Pancreas (tissue), 10 donors: Measurements from ENCODE around the gene CHAC1. TPM values are rescaled to one million over a fixed set of nuclear protein-coding genes. Genes with fewer than 3 reads are reported as not detected.
A peak's percentile ranks its signal among the peaks of the same experiment; 100 is the strongest.

ENCODE experiments used
- ATAC-seq, 4 donors: fragments of 200-7000 bp; cut with Tn5 transposase; one replicate each; pipeline versions ENCODE4 v1.8.0 to v1.9.1; 2020; ENCODE audit warnings: mild to moderate bottlenecking in 4 of 4, moderate library complexity in 4 of 4
- DNase-seq, 6 donors: peaks; one replicate each; pipeline ENCODE4 v3.0.0-alpha.2; 2020
- FAIRE-seq: peaks from 2 replicates; lab custom pipeline; 2012; peaks lifted over from hg19 to GRCh38; lab: Jason Lieb, UNC
- H3K27ac ChIP-seq, 4 donors: fragments of 200-600 bp; sonication (generic); 1 replicate in 3 of 4; 2 replicates in 1 of 4; pipeline versions ENCODE4 v1.5.0 to v1.8.0; 2020
- H3K27me3 ChIP-seq, 4 donors: fragments of 200-600 bp; one replicate each; pipeline ENCODE4 v1.8.0; 2021
- H3K36me3 ChIP-seq, 3 donors: fragments of 200-600 bp; sonication (generic) in 1 of 3; one replicate each; pipeline versions ENCODE4 v1.5.0 to v1.8.0; 2020 to 2021
- H3K4me1 ChIP-seq, 3 donors: fragments of 200-600 bp; one replicate each; pipeline ENCODE4 v1.8.0; 2021
- H3K4me3 ChIP-seq, 4 donors: fragments of 200-600 bp; sonication (generic) in 2 of 4; one replicate each; pipeline versions ENCODE4 v1.5.0 to v1.8.0; 2020 to 2021
- H3K9me3 ChIP-seq, 4 donors: fragments of 200-600 bp; one replicate each; pipeline ENCODE4 v1.8.0; 2021
- CTCF ChIP-seq, 4 donors: fragments of 200-600 bp; sonication (generic) in 3 of 4; IDR thresholded peaks; one replicate each; pipeline versions ENCODE4 v1.5.0 to v1.8.0; 2021; ENCODE audit warnings: antibody characterized with exemption in 4 of 4
- WGBS, 2 donors: extraction: QIAGEN DNeasy Blood & Tissue Kit; methylation state at CpG; one replicate each; pipeline ENCODE4 v1.1.7; 2013; 5-methylcytosine and 5-hydroxymethylcytosine counted together
- intact Hi-C, 3 donors: fragments of 100-400 bp; cut with DNase I; formaldehyde crosslinking; loops; one replicate each; pipeline versions ENCODE4 v1.11.1 to v1.14.2; 2022
- polyA plus RNA-seq, 2 donors: library from polyadenylated mRNA; stranded (reverse); fragments of 200-250 nt; gene quantifications; one replicate each; pipeline ENCODE4 v1.2.3, GENCODE V29; 2013
- total RNA-seq, 6 donors: library from RNA; stranded (reverse); fragmentation: NEBNext Ultra II Directional in 4 of 6; extraction: Animal tissue kit (Norgen Biotek cat#: 25700) in 4 of 6; gene quantifications; one replicate each; pipeline versions ENCODE4 v1.2.1 to v1.2.4, GENCODE V29; 2021 to 2023
- donor health status: healthy with polysubstance abuse.
- donor health status: DM: no; HTN: no; CAD: no; lungs with moderate emphysema.
- donor health status: DM: no; HTN: no; CAD: no.
- donor health status: control.
- donor health status: control.
- donor health status: Bipolar disorder and iron deficiency.
- donor health status: DM: yes; HTN: yes; CAD: no.
- donor health status: DM: no; HTN: no; CAD: no.
- donor health status: DM: no; HTN: no; CAD: no.
- donor health status: DM: yes; HTN: yes; CAD: no.

Gene CHAC1
- total and polyA plus RNA-seq, 8 donors = 0.40 to 90.5 (median 2.3) TPM

- no peak for TF ChIP-seq CTCF (IDR thresholded peaks at IDR 0.05)
- WGBS, 2 donors = 66 to 72% methylated on average over 12 of the region's 12 CpGs
- peaks cover 0 to 14% (median 0%) of the 10 kb centered on the region in 3 donors for H3K4me1 ChIP-seq
- no peak for DNase-seq
- H3K9me3 ChIP-seq = no peaks in the 10 kb centered on the region
- H3K27ac ChIP-seq = no peak overlapping the region
- intact Hi-C loops = no loop called here
- H3K27me3 ChIP-seq = no peaks in the 10 kb centered on the region
- no peak for FAIRE-seq
- no peak overlapping the region for H3K4me3 ChIP-seq
- ATAC-seq = no peak
- no peaks in the 10 kb centered on the region for H3K36me3 ChIP-seq
These were observed 10.4 kb upstream of the CHAC1 start for GRCh38 chr15:40942878-40943277.

- Histone ChIP-seq H3K36me3 (no peaks in the 10 kb centered on the region), H3K9me3 (no peaks in the 10 kb centered on the region), H3K27ac (no peak overlapping the region), H3K4me1 (peaks cover 0 to 14% (median 0%) of the 10 kb centered on the region in 3 donors), H3K27me3 (no peaks in the 10 kb centered on the region), H3K4me3 (no peak overlapping the region)
- intact Hi-C loops = no loop called here
- 90 to 96% methylated on average over 9 of the region's 9 CpGs for WGBS, 2 donors
- FAIRE-seq (no peak), ATAC-seq (no peak), DNase-seq (peak in 1 of 6 donors; percentile 50)
- no peak for TF ChIP-seq CTCF (IDR thresholded peaks at IDR 0.05)
These were observed 9.4 kb upstream of the CHAC1 start for GRCh38 chr15:40943764-40944365.

- peaks cover 0 to 15% (median 6%) of the 10 kb centered on the region in 3 donors for H3K4me1 ChIP-seq
- peak in 1 of 4 donors; percentile 11 for ATAC-seq
- WGBS, 2 donors = 44 to 51% methylated on average over 11 of the region's 11 CpGs
- H3K4me3 ChIP-seq = no peak overlapping the region
- H3K9me3 ChIP-seq = no peaks in the 10 kb centered on the region
- intact Hi-C loops = no loop called here
- no peak overlapping the region for H3K27ac ChIP-seq
- no peak for DNase-seq
- H3K36me3 ChIP-seq = no peaks in the 10 kb centered on the region
- no peak for TF ChIP-seq CTCF (IDR thresholded peaks at IDR 0.05)
- no peak for FAIRE-seq
- H3K27me3 ChIP-seq = no peaks in the 10 kb centered on the region
These were observed 8.6 kb upstream of the CHAC1 start for GRCh38 chr15:40944510-40945296.

- ATAC-seq = no peak
- no peaks in the 10 kb centered on the region for H3K36me3 ChIP-seq
- peak overlapping the region in 3 of 4 donors; percentile 25 to 64 (median 61) for H3K27ac ChIP-seq
- no peaks in the 10 kb centered on the region for H3K9me3 ChIP-seq
- TF ChIP-seq CTCF (IDR thresholded peaks at IDR 0.05) = no peak
- no peak for FAIRE-seq
- intact Hi-C loops = no loop called here
- peaks cover 9 to 24% (median 12%) of the 10 kb centered on the region in 3 donors for H3K4me1 ChIP-seq
- no peaks in the 10 kb centered on the region for H3K27me3 ChIP-seq
- peak in 1 of 6 donors; percentile 42 for DNase-seq
- WGBS, 2 donors = 83 to 89% methylated on average over 21 of the region's 21 CpGs
- no peak overlapping the region for H3K4me3 ChIP-seq
These were observed 4.4 kb upstream of the CHAC1 start for GRCh38 chr15:40948706-40949473.
